Activated CD4-positive, alpha-beta memory T cell treated with anti-CD3 and anti-CD28 coated beads, Interleukin-2, amount 10 ng/mL, durations not matched to agents 7 days and 5 days (primary cell): ENCODE results near the gene WASF2. TPM values are rescaled to one million over a fixed set of nuclear protein-coding genes. Genes with fewer than 3 reads are reported as not detected.

Source experiments
- CTCF ChIA-PET: fragments of 350-600 bp; sonication (Branson Sonifier 250); formaldehyde crosslinking; loops from one replicate; lab custom pipeline; 2021; ENCODE audit warnings: antibody characterized with exemption, inconsistent platforms; lab: Charles Lee
- POLR2A ChIA-PET: fragments of 350-600 bp; sonication (Branson Sonifier 250); formaldehyde crosslinking; loops from one replicate; lab custom pipeline; 2021; ENCODE audit warnings: antibody characterized with exemption; lab: Charles Lee
- DNase-seq: peaks from one replicate; pipeline ENCODE4 v3.0.0-alpha.2; 2020
- H3K27ac Mint-ChIP-seq: one replicate; pipeline ENCODE4 v1.8.0; 2021; ENCODE audit warnings: mild to moderate bottlenecking, mixed read lengths
- H3K27me3 Mint-ChIP-seq: one replicate; pipeline ENCODE4 v1.8.0; 2021; ENCODE audit warnings: mixed read lengths
- H3K36me3 Mint-ChIP-seq: one replicate; pipeline ENCODE4 v1.8.0; 2021; ENCODE audit warnings: low read depth, mixed read lengths
- H3K4me1 Mint-ChIP-seq: one replicate; pipeline ENCODE4 v1.8.0; 2021; ENCODE audit warnings: mixed read lengths
- H3K4me3 Mint-ChIP-seq: one replicate; pipeline ENCODE4 v1.8.0; 2021; ENCODE audit warnings: mild to moderate bottlenecking, mixed read lengths
- H3K9me3 Mint-ChIP-seq: one replicate; pipeline ENCODE4 v1.8.0; 2021; ENCODE audit warnings: mixed read lengths
- total RNA-seq, 2 experiments: library from RNA; stranded (reverse); gene quantifications; one replicate each; pipeline ENCODE4 v1.2.3, GENCODE V29; 2021

WASF2 gene
- total RNA-seq, 2 experiments from 2014 or later = 150 TPM

DNA sequence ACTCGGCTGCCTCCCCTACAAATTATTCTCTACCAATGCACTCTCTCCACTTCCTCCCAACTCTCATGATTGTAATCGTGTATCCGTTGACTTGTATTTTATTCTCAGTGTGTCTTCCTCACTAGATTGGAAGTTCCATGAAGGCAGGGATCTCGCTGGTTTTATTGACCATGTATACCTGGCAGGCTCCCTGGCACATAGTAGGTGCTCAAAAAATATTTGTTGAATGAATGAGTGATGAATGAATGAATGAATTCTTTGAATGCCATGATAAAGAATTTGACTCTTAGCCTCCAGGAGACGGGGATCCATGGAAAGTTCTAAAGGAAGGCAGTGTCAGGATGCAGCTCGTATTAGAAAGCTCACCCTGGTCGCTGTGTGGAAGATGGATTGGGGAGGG lies 28.8 kb upstream of the WASF2 start:
- DNase-seq = no peak
- no peak overlapping the region for H3K27ac Mint-ChIP-seq
- no peaks in the 10 kb centered on the region for H3K9me3 Mint-ChIP-seq
- H3K27me3 Mint-ChIP-seq = no peaks in the 10 kb centered on the region
- H3K4me3 Mint-ChIP-seq = no peak overlapping the region
- CTCF ChIA-PET = interaction anchor here (0.8 kb wide), 1 partner anchor 29 kb away, joined by 3 read pairs; the partner anchor contains the start of gene WASF2
- H3K36me3 Mint-ChIP-seq = no peaks in the 10 kb centered on the region
- POLR2A ChIA-PET = no interaction called here
- peaks cover 45% of the 10 kb centered on the region for H3K4me1 Mint-ChIP-seq

DNA sequence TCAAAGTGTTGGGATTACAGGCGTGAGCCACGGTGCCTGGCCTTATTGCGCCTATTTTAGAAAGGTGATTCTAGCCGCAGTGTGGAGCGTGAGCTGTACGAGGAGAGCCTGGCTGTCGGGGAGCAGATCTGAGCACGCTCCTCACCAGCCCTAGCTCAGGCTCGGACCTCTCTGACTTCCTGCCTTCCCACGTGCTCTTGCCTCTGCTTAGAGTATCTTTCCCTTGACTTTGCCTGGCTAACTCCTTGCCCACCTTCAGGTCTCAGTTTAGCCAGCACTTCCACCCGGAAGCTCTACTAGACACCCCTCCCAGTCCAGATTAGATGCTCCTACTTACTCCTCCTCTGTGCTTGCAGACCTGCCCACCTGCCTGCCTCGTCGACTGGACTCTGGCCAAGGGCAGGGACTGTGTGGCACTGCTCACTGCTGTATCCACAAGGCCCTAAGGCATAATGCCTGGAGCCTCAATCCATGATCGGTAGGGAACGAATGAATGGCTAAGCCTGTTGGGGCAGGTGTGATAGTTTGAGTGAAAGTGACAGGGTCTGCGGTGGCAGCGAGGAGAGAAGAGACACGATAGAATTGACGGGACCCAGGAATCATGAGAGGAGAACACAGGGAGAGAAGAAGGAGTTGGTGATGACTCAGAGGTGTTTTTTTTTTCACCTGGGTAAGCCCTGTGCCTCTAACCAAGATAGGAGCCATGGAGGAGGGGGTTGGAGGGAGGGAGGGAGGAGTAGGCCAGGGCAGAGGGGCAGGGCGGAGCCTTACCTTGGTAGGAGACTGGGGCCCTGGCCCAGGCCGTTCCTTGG lies 28.1 kb upstream of the WASF2 start:
- POLR2A ChIA-PET = interaction anchor here (1.5 kb wide), 1 partner anchor 8 kb away, joined by 4 read pairs; no protein-coding TSS in a partner anchor
- H3K9me3 Mint-ChIP-seq = no peaks in the 10 kb centered on the region
- H3K27ac Mint-ChIP-seq = no peak overlapping the region

DNA sequence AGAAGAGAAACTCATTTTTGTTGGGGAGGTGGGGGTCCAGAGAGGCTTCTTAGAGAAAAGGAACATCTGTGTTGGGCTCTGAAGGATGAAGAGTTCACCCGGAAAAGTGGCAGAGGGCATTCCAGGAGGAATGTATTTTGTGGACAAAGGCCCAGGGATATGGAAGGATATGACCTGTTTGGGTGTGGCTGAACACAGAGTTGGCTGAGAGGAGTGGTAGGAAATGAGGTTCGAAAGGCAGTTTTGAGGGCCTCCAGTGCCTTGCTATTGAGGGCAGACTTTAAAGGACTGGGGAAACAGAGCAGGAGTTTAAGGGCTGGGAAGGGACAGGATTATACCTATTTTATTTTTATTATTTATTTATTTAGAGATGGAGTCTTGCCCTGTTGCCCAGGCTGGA lies 27.3 kb upstream of the WASF2 start:
- no peaks in the 10 kb centered on the region for H3K9me3 Mint-ChIP-seq
- peaks cover 32% of the 10 kb centered on the region for H3K4me1 Mint-ChIP-seq
- H3K4me3 Mint-ChIP-seq = no peak overlapping the region
- DNase-seq = no peak
- no peaks in the 10 kb centered on the region for H3K27me3 Mint-ChIP-seq
- ChIA-PET POLR2A (interaction anchor here (1.5 to 2.0 kb wide), 2 partner anchors 9 to 27 kb away, joined by 4 to 10 read pairs; partner anchors contain the start of gene WASF2), CTCF (no interaction called here)
- no peak overlapping the region for H3K27ac Mint-ChIP-seq
- no peaks in the 10 kb centered on the region for H3K36me3 Mint-ChIP-seq

More for the DNA sequence above, 28.1 kb upstream of the WASF2 start:
- Mint-ChIP-seq H3K4me3 (no peak overlapping the region), H3K27me3 (no peaks in the 10 kb centered on the region), H3K36me3 (no peaks in the 10 kb centered on the region), H3K4me1 (peaks cover 39% of the 10 kb centered on the region)
- CTCF ChIA-PET = no interaction called here
- DNase-seq = no peak

- POLR2A ChIA-PET = interaction anchor here (0.7 to 2.0 kb wide), 2 partner anchors 26 to 1651 kb away, joined by 3 to 10 read pairs; partner anchors contain the start of gene WASF2
- no peaks in the 10 kb centered on the region for H3K27me3 Mint-ChIP-seq
These were observed 25.7 kb upstream of the WASF2 start for GRCh38 chr1:27515626-27516025.

GRCh38 chr1:27513958-27514357 lies 24.0 kb upstream of the WASF2 start:
- H3K27ac Mint-ChIP-seq = no peak overlapping the region
- H3K4me3 Mint-ChIP-seq = no peak overlapping the region
- POLR2A ChIA-PET = interaction anchor here (0.7 kb wide), 1 partner anchor 24 kb away, joined by 3 read pairs; the partner anchor contains the start of gene WASF2
- no peak for DNase-seq
- H3K27me3 Mint-ChIP-seq = no peaks in the 10 kb centered on the region
- no peaks in the 10 kb centered on the region for H3K9me3 Mint-ChIP-seq
- H3K36me3 Mint-ChIP-seq = no peaks in the 10 kb centered on the region
- CTCF ChIA-PET = no interaction called here
- peaks cover 8% of the 10 kb centered on the region for H3K4me1 Mint-ChIP-seq

More at GRCh38 chr1:27515626-27516025, 25.7 kb upstream of the WASF2 start:
- no peak for DNase-seq
- Mint-ChIP-seq H3K4me1 (peaks cover 15% of the 10 kb centered on the region), H3K27ac (no peak overlapping the region), H3K9me3 (no peaks in the 10 kb centered on the region), H3K36me3 (no peaks in the 10 kb centered on the region), H3K4me3 (no peak overlapping the region)
- CTCF ChIA-PET = interaction anchor here (0.9 to 1.9 kb wide), 4 partner anchors 10 to 120 kb away, joined by 3 to 5 read pairs (median 4); no protein-coding TSS in a partner anchor

DNA sequence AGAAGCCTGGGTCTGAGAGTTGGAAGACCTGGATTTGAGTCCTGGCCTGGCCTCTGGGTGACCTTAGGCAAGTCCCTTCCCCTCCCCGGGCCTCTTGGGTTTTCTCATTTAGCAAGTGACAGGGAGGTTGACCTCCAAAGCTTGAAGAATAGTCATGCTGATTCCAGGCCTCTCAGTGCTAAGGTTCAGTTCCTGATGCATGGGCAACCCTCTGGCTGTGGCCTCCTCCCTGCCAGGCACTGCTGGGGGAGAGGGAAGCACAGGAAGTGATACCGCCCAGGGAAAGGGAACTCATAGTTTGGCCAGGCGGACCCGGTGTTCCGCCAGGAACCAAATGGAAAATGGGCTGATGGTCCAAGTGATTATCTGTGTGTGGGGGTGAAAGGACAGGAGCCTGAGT lies 23.6 kb upstream of the WASF2 start:
- POLR2A ChIA-PET = no interaction called here
- Mint-ChIP-seq H3K9me3 (no peaks in the 10 kb centered on the region), H3K27me3 (no peaks in the 10 kb centered on the region), H3K36me3 (no peaks in the 10 kb centered on the region), H3K4me3 (no peak overlapping the region), H3K27ac (no peak overlapping the region), H3K4me1 (peaks cover 8% of the 10 kb centered on the region)
- no peak for DNase-seq
- CTCF ChIA-PET = no interaction called here

- Mint-ChIP-seq H3K36me3 (no peaks in the 10 kb centered on the region), H3K27me3 (no peaks in the 10 kb centered on the region), H3K4me3 (no peak overlapping the region), H3K9me3 (no peaks in the 10 kb centered on the region), H3K4me1 (no peaks in the 10 kb centered on the region), H3K27ac (no peak overlapping the region)
- POLR2A ChIA-PET = interaction anchor here (1.3 to 1.5 kb wide), 2 partner anchors 19 to 47 kb away, joined by 3 to 8 read pairs; partner anchors contain the start of gene WASF2
- no peak for DNase-seq
- CTCF ChIA-PET = interaction anchor here (0.6 kb wide), 1 partner anchor 113 kb away, joined by 4 read pairs; no protein-coding TSS in a partner anchor
These were observed 19.4 kb upstream of the WASF2 start for GRCh38 chr1:27509127-27510080.

DNA sequence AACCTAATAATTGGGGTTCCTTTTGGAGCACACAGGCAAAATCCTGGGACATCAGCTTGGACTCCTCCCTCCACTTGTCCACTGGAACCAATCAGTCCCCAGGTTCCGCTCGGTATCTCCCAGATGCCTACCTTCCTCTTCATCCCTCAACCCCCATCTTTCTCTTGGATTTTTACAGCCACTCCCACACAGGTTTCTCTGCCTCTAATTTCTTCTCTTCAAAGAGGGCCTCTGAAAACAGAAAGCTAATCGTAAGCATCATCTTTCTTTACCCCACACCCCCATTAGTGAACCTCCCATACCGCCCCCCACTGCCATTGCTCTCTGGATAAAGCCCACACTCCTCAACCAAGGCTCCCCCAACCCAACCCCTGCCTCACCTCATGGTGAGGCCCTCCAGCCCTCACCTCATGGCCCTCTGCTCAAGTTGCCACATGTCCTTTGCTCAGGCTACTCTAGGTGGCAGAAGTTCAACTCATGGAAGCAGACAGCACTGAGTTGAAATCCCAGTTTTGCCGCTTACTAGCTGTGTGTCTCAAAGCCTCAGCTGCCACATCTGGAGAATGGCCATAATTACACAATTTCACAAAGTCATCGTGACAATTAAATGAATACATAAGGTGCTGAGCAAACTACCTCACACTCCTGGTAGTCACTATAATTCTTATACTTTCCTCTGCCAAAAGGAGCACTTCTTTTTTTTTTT lies 18.1 kb upstream of the WASF2 start:
- POLR2A ChIA-PET = interaction anchor here (1.3 to 1.5 kb wide), 2 partner anchors 18 to 49 kb away, joined by 3 to 8 read pairs; partner anchors contain the start of gene WASF2
- no peaks in the 10 kb centered on the region for H3K27me3 Mint-ChIP-seq
- CTCF ChIA-PET = interaction anchor here (0.9 to 1.2 kb wide), 2 partner anchors 15 to 18 kb away, joined by 3 read pairs; partner anchors contain the start of gene WASF2
- no peak overlapping the region for H3K4me3 Mint-ChIP-seq
- no peaks in the 10 kb centered on the region for H3K4me1 Mint-ChIP-seq
- no peak for DNase-seq
- H3K9me3 Mint-ChIP-seq = no peaks in the 10 kb centered on the region
- no peak overlapping the region for H3K27ac Mint-ChIP-seq
- H3K36me3 Mint-ChIP-seq = no peaks in the 10 kb centered on the region

DNA sequence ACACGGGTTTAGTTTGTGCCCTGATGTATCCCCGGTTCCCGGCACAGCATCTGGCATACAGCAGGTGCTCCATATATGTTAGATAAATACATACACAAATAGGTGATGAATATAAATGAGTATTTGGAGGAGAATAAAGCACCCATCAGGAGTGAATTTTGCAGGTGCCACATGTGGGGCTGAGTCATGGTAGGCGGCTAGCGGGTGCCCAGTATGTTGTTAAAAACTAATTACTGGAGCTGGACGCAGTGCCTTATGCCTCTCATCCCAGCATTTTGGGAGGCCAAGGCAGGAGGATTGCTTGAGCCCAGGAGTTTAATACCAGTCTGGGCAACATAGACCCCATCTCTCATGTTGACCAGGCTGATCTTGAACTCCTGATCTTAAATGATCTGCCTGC lies 16.7 kb upstream of the WASF2 start:
- no peak overlapping the region for H3K27ac Mint-ChIP-seq
- no peaks in the 10 kb centered on the region for H3K27me3 Mint-ChIP-seq
- DNase-seq = no peak
- POLR2A ChIA-PET = interaction anchor here (1.3 kb wide), 1 partner anchor 15 kb away, joined by 3 read pairs; no protein-coding TSS in a partner anchor
- H3K9me3 Mint-ChIP-seq = no peaks in the 10 kb centered on the region
- H3K4me1 Mint-ChIP-seq = no peaks in the 10 kb centered on the region
- no peaks in the 10 kb centered on the region for H3K36me3 Mint-ChIP-seq
- no peak overlapping the region for H3K4me3 Mint-ChIP-seq
- CTCF ChIA-PET = interaction anchor here (1.2 to 1.3 kb wide), 2 partner anchors 50 to 52 kb away, joined by 3 to 4 read pairs; no protein-coding TSS in a partner anchor

- no peak for DNase-seq
- Mint-ChIP-seq H3K4me1 (no peaks in the 10 kb centered on the region), H3K4me3 (no peak overlapping the region), H3K36me3 (no peaks in the 10 kb centered on the region), H3K27me3 (no peaks in the 10 kb centered on the region), H3K9me3 (no peaks in the 10 kb centered on the region), H3K27ac (no peak overlapping the region)
- ChIA-PET POLR2A (interaction anchor here (1.4 kb wide), 1 partner anchor 15 kb away, joined by 4 read pairs; the partner anchor contains the start of gene WASF2), CTCF (interaction anchor here (1.2 to 1.3 kb wide), 2 partner anchors 10 to 51 kb away, joined by 3 to 4 read pairs; no protein-coding TSS in a partner anchor)
These were observed 15.4 kb upstream of the WASF2 start for GRCh38 chr1:27505420-27505680.

DNA sequence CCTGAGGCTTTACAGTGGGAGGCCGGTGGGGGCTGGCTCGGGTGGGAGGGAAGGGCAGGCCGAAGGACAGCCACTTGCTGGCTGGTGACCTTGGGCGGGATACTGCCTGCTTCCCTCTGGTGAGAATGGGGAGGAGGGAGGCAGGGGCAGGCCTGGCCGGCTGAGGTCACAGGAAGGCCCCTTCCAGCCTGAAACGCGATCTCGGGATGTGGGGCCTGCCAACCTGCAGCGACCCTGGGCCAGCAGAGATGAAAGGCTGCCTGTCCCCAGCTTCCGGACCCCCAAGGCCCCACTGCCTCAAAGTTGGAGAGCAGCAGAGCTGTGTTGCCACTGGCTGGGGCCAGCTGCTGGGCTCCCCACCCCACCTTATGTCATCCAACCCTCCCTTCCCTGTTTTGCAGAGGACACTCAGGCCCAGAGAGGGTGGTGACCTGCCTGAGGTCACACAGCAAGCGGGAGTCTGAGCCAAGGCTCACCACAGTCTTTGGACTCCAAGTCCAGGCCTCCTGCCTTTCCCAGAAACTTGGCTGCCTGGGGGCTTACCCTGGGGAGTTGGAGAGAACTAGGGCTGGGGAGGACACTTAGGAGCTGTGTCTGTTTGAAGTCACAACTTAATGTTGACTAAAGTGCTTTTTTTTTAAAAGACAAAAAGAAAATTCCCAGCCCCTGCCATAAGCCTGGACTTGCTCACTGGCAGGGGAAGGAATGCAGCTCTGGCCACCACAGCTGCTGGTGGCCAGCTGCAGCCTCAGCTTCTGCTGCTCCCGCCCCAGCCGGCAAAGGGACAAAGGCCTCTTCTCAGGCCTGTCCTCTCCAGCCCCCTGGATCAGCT lies 14.8 kb upstream of the WASF2 start:
- DNase-seq = no peak
- POLR2A ChIA-PET = interaction anchor here (1.4 kb wide), 1 partner anchor 15 kb away, joined by 4 read pairs; the partner anchor contains the start of gene WASF2
- Mint-ChIP-seq H3K27ac (no peak overlapping the region), H3K27me3 (no peaks in the 10 kb centered on the region), H3K4me3 (no peak overlapping the region), H3K4me1 (no peaks in the 10 kb centered on the region), H3K9me3 (no peaks in the 10 kb centered on the region), H3K36me3 (no peaks in the 10 kb centered on the region)
- CTCF ChIA-PET = interaction anchor here (1.2 kb wide), 1 partner anchor 11 kb away, joined by 4 read pairs; no protein-coding TSS in a partner anchor
